Loucy (cell line): Measurements from ENCODE around the gene SLC22A4.

ENCODE experiments used
- H2AFZ ChIP-seq: fragments of 200-600 bp; sonication (generic); 2 replicates; pipeline ENCODE4 v1.6.0; 2016; ENCODE audit warnings: antibody characterized with exemption, mild to moderate bottlenecking, low read length, moderate library complexity
- H3F3A ChIP-seq: fragments of 200-600 bp; 2 replicates; pipeline ENCODE4 v1.6.0; 2016; ENCODE audit warnings: antibody characterized with exemption, low read depth, mild to moderate bottlenecking
- H3K27me3 ChIP-seq: fragments of 200-600 bp; sonication (generic); 2 replicates; pipeline ENCODE4 v1.6.1; 2014; ENCODE audit warnings: low read length, mild to moderate bottlenecking; ENCODE audit not compliant: insufficient read depth, poor library complexity, severe bottlenecking
- H3K36me3 ChIP-seq: fragments of 200-600 bp; sonication (generic); 2 replicates; pipeline ENCODE4 v1.6.1; 2016; ENCODE audit warnings: low read length; ENCODE audit not compliant: insufficient read depth
- H3K4me1 ChIP-seq: fragments of 200-600 bp; sonication (generic); 2 replicates; pipeline ENCODE4 v1.5.1; 2014; ENCODE audit warnings: low read length, mild to moderate bottlenecking; ENCODE audit not compliant: insufficient read depth, poor library complexity, severe bottlenecking
- H3K4me2 ChIP-seq: fragments of 200-600 bp; sonication (generic); 2 replicates; pipeline ENCODE4 v1.6.0; 2014; ENCODE audit warnings: antibody characterized with exemption, low read length, low read depth, mild to moderate bottlenecking; ENCODE audit not compliant: poor library complexity, severe bottlenecking
- H3K4me3 ChIP-seq: fragments of 200-600 bp; sonication (generic); 2 replicates; pipeline ENCODE4 v1.5.1; 2014; ENCODE audit warnings: low read length, mild to moderate bottlenecking, mixed read lengths; ENCODE audit not compliant: poor library complexity, severe bottlenecking
- H3K79me2 ChIP-seq: fragments of 200-600 bp; sonication (generic); 2 replicates; pipeline ENCODE4 v1.6.1; 2014; ENCODE audit warnings: low read length; ENCODE audit not compliant: insufficient read depth
- H3K9ac ChIP-seq: fragments of 200-600 bp; sonication (generic); 2 replicates; pipeline ENCODE4 v1.6.0; 2014; ENCODE audit warnings: mild to moderate bottlenecking, low read depth, low read length, moderate library complexity; ENCODE audit not compliant: poor library complexity, severe bottlenecking
- H3K9me2 ChIP-seq: fragments of 200-600 bp; sonication (generic); replicated peaks from 2 replicates; pipeline ENCODE4 v1.6.1; 2016; ENCODE audit warnings: low read depth, low read length, mixed read lengths
- H3K9me3 ChIP-seq: fragments of 200-600 bp; sonication (generic); 2 replicates; pipeline ENCODE4 v1.6.1; 2014; ENCODE audit warnings: mild to moderate bottlenecking, antibody characterized with exemption, low read length, low read depth; ENCODE audit not compliant: insufficient read depth
- H4K20me1 ChIP-seq: fragments of 200-600 bp; sonication (generic); 2 replicates; pipeline ENCODE4 v1.6.0; 2014; ENCODE audit warnings: antibody characterized with exemption, low read length, mild to moderate bottlenecking; ENCODE audit not compliant: insufficient read depth, poor library complexity, severe bottlenecking
- CTCF ChIP-seq: fragments of 200-600 bp; sonication (generic); conservative IDR thresholded peaks from 2 replicates; pipeline ENCODE4 v1.5.1; 2014; ENCODE audit warnings: mild to moderate bottlenecking, antibody characterized with exemption, low read length
- EZH2phosphoT487 ChIP-seq: fragments of 200-600 bp; IDR thresholded peaks from 2 replicates; pipeline ENCODE4 v1.6.1; 2018; ENCODE audit warnings: antibody characterized with exemption, mild to moderate bottlenecking, moderate library complexity, borderline replicate concordance

SLC22A4 gene

GRCh38 chr5:132309679-132310078 is 15.5 kb downstream of the SLC22A4 start:
- Histone ChIP-seq H3K9ac (no peak overlapping the region), H3K4me1 (no peaks in the 10 kb centered on the region)

GRCh38 chr5:132310141-132310834 is 16.1 kb downstream of the SLC22A4 start:
- Histone ChIP-seq H3K9ac (no peak overlapping the region), H3K79me2 (no peaks in the 10 kb centered on the region), H2AFZ (no peak overlapping the region), H3K9me3 (no peaks in the 10 kb centered on the region), H3K36me3 (no peaks in the 10 kb centered on the region), H3K27me3 (no peaks in the 10 kb centered on the region), H3K4me2 (no peak overlapping the region), H3F3A (no peaks in the 10 kb centered on the region), H3K4me1 (no peaks in the 10 kb centered on the region), H3K9me2 (no peaks in the 10 kb centered on the region), H3K4me3 (no peak overlapping the region), H4K20me1 (no peaks in the 10 kb centered on the region)
- TF ChIP-seq EZH2phosphoT487 = no peak
- TF ChIP-seq CTCF = no peak

More at GRCh38 chr5:132309679-132310078, 15.5 kb downstream of the SLC22A4 start:
- no peak overlapping the region for H3K4me2 ChIP-seq
- TF ChIP-seq EZH2phosphoT487 (no peak), CTCF (no peak)
- H4K20me1 ChIP-seq = no peaks in the 10 kb centered on the region
- H3K4me3 ChIP-seq = no peak overlapping the region
- no peaks in the 10 kb centered on the region for H3F3A ChIP-seq
- H3K27me3 ChIP-seq = no peaks in the 10 kb centered on the region
- H3K9me2 ChIP-seq = no peaks in the 10 kb centered on the region
- H3K9me3 ChIP-seq = no peaks in the 10 kb centered on the region
- no peak overlapping the region for H2AFZ ChIP-seq
- no peaks in the 10 kb centered on the region for H3K79me2 ChIP-seq
- H3K36me3 ChIP-seq = no peaks in the 10 kb centered on the region

- H3K79me2 ChIP-seq = no peaks in the 10 kb centered on the region
- H3K9me3 ChIP-seq = no peaks in the 10 kb centered on the region
- H3K4me3 ChIP-seq = no peak overlapping the region
- no peaks in the 10 kb centered on the region for H3F3A ChIP-seq
- H3K9me2 ChIP-seq = no peaks in the 10 kb centered on the region
- no peak overlapping the region for H2AFZ ChIP-seq
- H3K4me2 ChIP-seq = no peak overlapping the region
- no peaks in the 10 kb centered on the region for H3K27me3 ChIP-seq
- H4K20me1 ChIP-seq = no peaks in the 10 kb centered on the region
- TF ChIP-seq CTCF = no peak
- no peak for TF ChIP-seq EZH2phosphoT487
- no peaks in the 10 kb centered on the region for H3K36me3 ChIP-seq
- H3K4me1 ChIP-seq = no peaks in the 10 kb centered on the region
- no peak overlapping the region for H3K9ac ChIP-seq
Measured at GRCh38 chr5:132313366-132313765, 19.2 kb downstream of the SLC22A4 start.
